Stimulated activated naive CD4-positive, alpha-beta T cell (primary cell): ENCODE measurements around the gene IFNAR1.
"Not testable (repeated sequence)": the region's sequence is repeated elsewhere in the genome, so short reads cannot be mapped to it uniquely, and the experiment has no call there.

Experiments used
- DNase-seq, 6 experiments: peaks; one replicate each; lab custom pipeline; 2025; lab: John Stamatoyannopoulos, UW

IFNAR1 gene

GRCh38 chr21:33308586-33309490 lies 15.9 kb upstream of the IFNAR1 start:
- peak in 4 of 6 experiments; percentile 10 to 55 (median 41) for DNase-seq

GRCh38 chr21:33309778-33310177 lies 15.0 kb upstream of the IFNAR1 start:
- no peak for DNase-seq

GRCh38 chr21:33312121-33312520 lies 12.6 kb upstream of the IFNAR1 start:
- DNase-seq: no peak

- no peak for DNase-seq
Measured at GRCh38 chr21:33313183-33313582, 11.6 kb upstream of the IFNAR1 start.

- no peak for DNase-seq
Measured at GRCh38 chr21:33313611-33314010, 11.2 kb upstream of the IFNAR1 start.

GRCh38 chr21:33314111-33314510 lies 10.7 kb upstream of the IFNAR1 start:
- no peak for DNase-seq

GRCh38 chr21:33315946-33316710 lies 8.6 kb upstream of the IFNAR1 start:
- DNase-seq: no peak

- no peak for DNase-seq
Measured at GRCh38 chr21:33317145-33317544, 7.6 kb upstream of the IFNAR1 start.

GRCh38 chr21:33317786-33318486 lies 6.8 kb upstream of the IFNAR1 start:
- DNase-seq: no peak

- peak in 3 of 6 experiments; percentile 18 to 38 (median 20) for DNase-seq
Measured at GRCh38 chr21:33321005-33321404, 3.8 kb upstream of the IFNAR1 start.

- DNase-seq: not testable (repeated sequence)
Measured at GRCh38 chr21:33323610-33324009, 1.2 kb upstream of the IFNAR1 start.

GRCh38 chr21:33325222-33326067 lies 675 bp downstream of the IFNAR1 start:
- DNase-seq: peak; percentile 61 to 88 (median 76)

GRCh38 chr21:33327326-33327725 lies 2.6 kb downstream of the IFNAR1 start:
- DNase-seq: no peak

- no peak for DNase-seq
Measured at GRCh38 chr21:33327792-33328433, 3.1 kb downstream of the IFNAR1 start.

GRCh38 chr21:33330726-33331125 lies 6.0 kb downstream of the IFNAR1 start:
- DNase-seq: no peak

- peak in 1 of 6 experiments; percentile 6 for DNase-seq
Measured at GRCh38 chr21:33332143-33332542, 7.4 kb downstream of the IFNAR1 start.

GRCh38 chr21:33334191-33334590 lies 9.4 kb downstream of the IFNAR1 start:
- DNase-seq: no peak

- no peak for DNase-seq
Measured at GRCh38 chr21:33334824-33335223, 10.1 kb downstream of the IFNAR1 start.

- DNase-seq: no peak
Measured at GRCh38 chr21:33339135-33339534, 14.4 kb downstream of the IFNAR1 start.

- no peak for DNase-seq
Measured at GRCh38 chr21:33339918-33340317, 15.1 kb downstream of the IFNAR1 start.

- DNase-seq: no peak
Measured at GRCh38 chr21:33345751-33346238, 21.0 kb downstream of the IFNAR1 start.
